GM12875 (cell line): ENCODE results near the gene CPLX3.

Experiments used
- H3K4me3 ChIP-seq: one replicate; pipeline ENCODE4 v1.5.1; 2011; ENCODE audit warnings: low read depth, low read length, control low read depth
- CTCF ChIP-seq: IDR thresholded peaks from 2 replicates; pipeline ENCODE4 v1.5.1; 2011; ENCODE audit warnings: low read depth, mild to moderate bottlenecking, control low read depth, inconsistent platforms, low read length, moderate library complexity, borderline replicate concordance; ENCODE audit not compliant: insufficient read depth

Gene CPLX3

GRCh38 chr15:74781431-74782258, 44.8 kb upstream of the CPLX3 start, which contains the start of gene CSK:
CSK (plus strand) TSS chr15:74782080; CDS start chr15:74798298, 16,218 bp downstream.
- TF ChIP-seq CTCF, result peak; percentile 80
- H3K4me3 ChIP-seq, result peak within 1 kb of the TSS; percentile 98

GRCh38 chr15:74782259-74783071, 44.0 kb upstream of the CPLX3 start:
- H3K4me3 ChIP-seq, result peak overlapping the region; percentile 98
- TF ChIP-seq CTCF, result no peak

- H3K4me3 ChIP-seq, result peak overlapping the region; percentile 98
- no peak for TF ChIP-seq CTCF
These were observed 43.2 kb upstream of the CPLX3 start for GRCh38 chr15:74783072-74783807.

- no peak for TF ChIP-seq CTCF
- peak overlapping the region; percentile 98 for H3K4me3 ChIP-seq
These were observed 42.6 kb upstream of the CPLX3 start for GRCh38 chr15:74783808-74784175.

GRCh38 chr15:74784426-74785193, 41.8 kb upstream of the CPLX3 start:
- peak overlapping the region; percentile 98 for H3K4me3 ChIP-seq
- peak; percentile 11; the same call in 1 of the 2 replicates for TF ChIP-seq CTCF
